Measurements from ENCODE around the gene GRK4. TPM values are rescaled to one million over a fixed set of nuclear protein-coding genes. Genes with fewer than 3 reads are reported as not detected.
"Not testable (repeated sequence)": the region's sequence is repeated elsewhere in the genome, so short reads cannot be mapped to it uniquely, and the experiment has no call there.

Gene GRK4
- total RNA-seq, 1 experiment from 2014 or later, result 3.7 TPM

- no peak overlapping the region for H3K9ac ChIP-seq (ENCODE audit: low read length)
- H2AFZ ChIP-seq (ENCODE audit: low read length), result no peak overlapping the region
- no TSS peak for BruUV-seq (replicated peaks)
- no peaks in the 10 kb centered on the region for H3K27me3 ChIP-seq (ENCODE audit: low read length)
- ATAC-seq (no peak), DNase-seq (no peak)
- H3K4me1 ChIP-seq (ENCODE audit: insufficient read depth, low read length), result peaks cover 12% of the 10 kb centered on the region
- POLR2A ChIA-PET (ENCODE audit: unreplicated experiment), result no interaction called here
- CTCF ChIA-PET, result interaction anchor here (0.6 kb wide), 1 partner anchor 61 kb away, joined by 4 read pairs; no protein-coding TSS in a partner anchor
- no peaks in the 10 kb centered on the region for H3K36me3 ChIP-seq (ENCODE audit: low read depth, low read length)
- no peaks in the 10 kb centered on the region for H3K9me2 ChIP-seq (replicated peaks; ENCODE audit: low read length)
- intact Hi-C loops (cut with micrococcal nuclease), result no loop called here
- no peaks in the 10 kb centered on the region for H4K20me1 ChIP-seq (ENCODE audit: low read length)
- no peak overlapping the region for H3K4me3 ChIP-seq (ENCODE audit: low read length)
- no peak overlapping the region for H3K4me2 ChIP-seq (ENCODE audit: low read length)
- no peak for TF ChIP-seq EZH2 (IDR thresholded peaks at IDR 0.05; ENCODE audit: low read length, unreplicated experiment)
- TF ChIP-seq CTCF (conservative IDR thresholded peaks at IDR 0.05; ENCODE audit: low read depth, low read length), result no peak
- no peak for TF ChIP-seq EZH2phosphoT487 (IDR thresholded peaks at IDR 0.05; ENCODE audit: borderline replicate concordance, low read length)
- no peaks in the 10 kb centered on the region for H3F3A ChIP-seq (ENCODE audit: low read length, unreplicated experiment)
- peaks cover 3% of the 10 kb centered on the region; the same call in 1 of the 2 replicates for H3K79me2 ChIP-seq (ENCODE audit: low read length)
- H3K9me3 ChIP-seq (ENCODE audit: low read length), result no peaks in the 10 kb centered on the region
- H3K27ac ChIP-seq (ENCODE audit: low read length), result no peak overlapping the region
Measured at GRCh38 chr4:3046162-3046561, 82.8 kb downstream of the GRK4 start.

- Histone ChIP-seq H3K27me3 (ENCODE audit: low read length) (no peaks in the 10 kb centered on the region), H3K36me3 (ENCODE audit: low read depth, low read length) (no peaks in the 10 kb centered on the region), H3K4me2 (ENCODE audit: low read length) (no peak overlapping the region), H3K4me3 (ENCODE audit: low read length) (no peak overlapping the region), H3K9me2 (replicated peaks; ENCODE audit: low read length) (no peaks in the 10 kb centered on the region), H2AFZ (ENCODE audit: low read length) (no peak overlapping the region), H3K4me1 (ENCODE audit: insufficient read depth, low read length) (peaks cover 10% of the 10 kb centered on the region), H3K27ac (ENCODE audit: low read length) (no peak overlapping the region), H4K20me1 (ENCODE audit: low read length) (no peaks in the 10 kb centered on the region), H3K9me3 (ENCODE audit: low read length) (no peaks in the 10 kb centered on the region), H3K9ac (ENCODE audit: low read length) (no peak overlapping the region), H3F3A (ENCODE audit: low read length, unreplicated experiment) (no peaks in the 10 kb centered on the region), H3K79me2 (ENCODE audit: low read length) (peaks cover 3% of the 10 kb centered on the region; the same call in 1 of the 2 replicates)
- ChIA-PET POLR2A (ENCODE audit: unreplicated experiment) (no interaction called here), CTCF (interaction anchor here (0.6 kb wide), 1 partner anchor 60 kb away, joined by 4 read pairs; no protein-coding TSS in a partner anchor)
- no TSS peak for BruUV-seq (replicated peaks)
- DNase-seq, result no peak
- TF ChIP-seq EZH2phosphoT487 (IDR thresholded peaks at IDR 0.05; ENCODE audit: borderline replicate concordance, low read length), result no peak
- TF ChIP-seq CTCF (conservative IDR thresholded peaks at IDR 0.05; ENCODE audit: low read depth, low read length), result no peak
- TF ChIP-seq EZH2 (IDR thresholded peaks at IDR 0.05; ENCODE audit: low read length, unreplicated experiment), result no peak
- intact Hi-C loops (cut with micrococcal nuclease), result no loop called here
- no peak for ATAC-seq
Measured at GRCh38 chr4:3046623-3047022, 83.3 kb downstream of the GRK4 start.

- Histone ChIP-seq H3K4me2 (ENCODE audit: low read length) (peak overlapping the region; percentile 65), H3K27me3 (ENCODE audit: low read length) (no peaks in the 10 kb centered on the region), H3K9me2 (replicated peaks; ENCODE audit: low read length) (no peaks in the 10 kb centered on the region), H3K9me3 (ENCODE audit: low read length) (no peaks in the 10 kb centered on the region), H3K79me2 (ENCODE audit: low read length) (0 out of 2 replicates have a peak, but pooled peaks cover 3% of the 10 kb centered on the region), H4K20me1 (ENCODE audit: low read length) (no peaks in the 10 kb centered on the region), H3F3A (ENCODE audit: low read length, unreplicated experiment) (no peaks in the 10 kb centered on the region), H3K36me3 (ENCODE audit: low read depth, low read length) (no peaks in the 10 kb centered on the region), H3K9ac (ENCODE audit: low read length) (no peak overlapping the region), H3K4me1 (ENCODE audit: insufficient read depth, low read length) (peaks cover 3% of the 10 kb centered on the region), H2AFZ (ENCODE audit: low read length) (no peak overlapping the region), H3K4me3 (ENCODE audit: low read length) (no peak overlapping the region), H3K27ac (ENCODE audit: low read length) (no peak overlapping the region)
- ATAC-seq (peak; percentile 91), DNase-seq (peak; percentile 64)
- POLR2A ChIA-PET (ENCODE audit: unreplicated experiment), result no interaction called here
- no peak for TF ChIP-seq EZH2 (IDR thresholded peaks at IDR 0.05; ENCODE audit: low read length, unreplicated experiment)
- no peak for TF ChIP-seq EZH2phosphoT487 (IDR thresholded peaks at IDR 0.05; ENCODE audit: borderline replicate concordance, low read length)
- peak; percentile 67 for TF ChIP-seq CTCF (conservative IDR thresholded peaks at IDR 0.05; ENCODE audit: low read depth, low read length)
- intact Hi-C loops (cut with micrococcal nuclease), result no loop called here
- no TSS peak for BruUV-seq (replicated peaks)
- CTCF ChIA-PET, result no interaction called here
Measured at GRCh38 chr4:3047464-3048286, 84.3 kb downstream of the GRK4 start.

DNA sequence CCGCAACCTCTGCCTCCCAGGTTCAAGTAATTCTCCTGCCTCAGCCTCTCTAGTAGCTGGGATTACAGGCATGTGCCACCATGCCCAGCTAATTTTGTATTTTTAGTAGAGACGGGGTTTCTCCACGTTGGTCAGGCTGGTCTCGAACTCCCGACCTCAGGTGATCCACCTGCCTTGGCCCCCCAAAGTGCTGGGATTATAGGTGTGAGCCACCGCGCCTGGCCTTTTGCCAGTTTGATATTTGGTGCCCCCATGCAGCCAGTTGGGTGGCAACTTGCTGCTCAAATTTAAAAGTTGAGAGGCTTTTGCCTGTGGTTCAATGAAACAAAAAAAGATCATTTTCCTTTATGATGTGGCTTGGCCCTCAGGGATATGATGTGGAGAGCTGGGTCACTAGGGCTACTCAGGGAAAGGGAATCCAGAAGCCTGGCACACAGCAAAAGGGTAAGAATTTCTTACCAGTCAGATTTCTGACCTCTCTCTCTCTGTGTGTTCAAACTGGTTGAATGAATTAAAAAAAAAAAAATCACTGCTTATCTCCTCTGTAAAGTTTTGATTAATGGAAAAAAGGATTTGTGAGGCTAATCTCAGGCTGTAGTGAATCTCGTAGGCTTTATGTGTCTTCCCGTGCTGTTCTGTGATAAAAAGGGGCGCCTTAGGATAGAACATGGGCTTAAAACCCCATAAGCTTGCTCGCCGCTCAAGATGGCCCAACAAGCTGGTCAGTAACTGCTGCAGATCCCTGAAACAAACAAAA, 87.9 kb downstream of the GRK4 start:
- H3K27ac ChIP-seq (ENCODE audit: low read length); ATAC-seq; intact Hi-C loops (cut with micrococcal nuclease); H3K79me2 ChIP-seq (ENCODE audit: low read length); H3K4me3 ChIP-seq (ENCODE audit: low read length); H3K4me1 ChIP-seq (ENCODE audit: insufficient read depth, low read length); H3F3A ChIP-seq (ENCODE audit: low read length, unreplicated experiment); H3K4me2 ChIP-seq (ENCODE audit: low read length); H4K20me1 ChIP-seq (ENCODE audit: low read length); DNase-seq; H3K9ac ChIP-seq (ENCODE audit: low read length); H3K27me3 ChIP-seq (ENCODE audit: low read length); H3K9me3 ChIP-seq (ENCODE audit: low read length); BruUV-seq (replicated peaks); CTCF ChIA-PET; H3K9me2 ChIP-seq (replicated peaks; ENCODE audit: low read length); POLR2A ChIA-PET (ENCODE audit: unreplicated experiment); H2AFZ ChIP-seq (ENCODE audit: low read length): not testable (repeated sequence)
- H3K36me3 ChIP-seq (ENCODE audit: low read depth, low read length), result peaks cover 12% of the 10 kb centered on the region

All from PC-3 (cell line).